Activated CD4-positive, CD25-positive, alpha-beta regulatory T cell treated with anti-CD3 and anti-CD28 coated beads, Interleukin-2, amount 50 U/mL, for 24 hours (primary cell): ENCODE measurements around the gene NDUFB6.

Source experiments
- ATAC-seq, 2 donors: fragments of 150-1000 bp; cut with Tn5 transposase; one replicate each; pipeline ENCODE4 v1.10.0; 2021; ENCODE audit warnings: mild to moderate bottlenecking in 1 of 2, moderate library complexity in 1 of 2

The NDUFB6 gene

DNA sequence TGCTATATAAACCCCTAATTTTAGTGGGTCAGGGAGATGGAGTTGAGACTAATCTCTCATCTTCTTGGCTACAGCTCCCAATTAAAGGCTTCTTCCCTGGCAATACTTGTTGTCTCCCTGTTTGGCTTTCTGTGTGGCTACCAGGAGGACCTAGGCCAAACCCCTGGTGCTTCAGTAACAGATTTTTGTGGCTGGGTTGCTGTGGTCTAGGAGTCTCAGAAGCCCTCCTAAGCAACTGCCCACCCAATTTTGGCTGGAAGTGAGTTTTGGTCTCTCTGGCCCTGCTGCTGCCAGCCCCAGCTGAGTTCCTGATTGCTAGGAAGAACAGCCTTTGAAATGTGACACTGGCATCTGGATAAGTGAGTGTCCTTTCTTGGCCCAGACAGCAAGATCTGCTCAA, 56.7 kb downstream of the NDUFB6 start:
- no peak for ATAC-seq

DNA sequence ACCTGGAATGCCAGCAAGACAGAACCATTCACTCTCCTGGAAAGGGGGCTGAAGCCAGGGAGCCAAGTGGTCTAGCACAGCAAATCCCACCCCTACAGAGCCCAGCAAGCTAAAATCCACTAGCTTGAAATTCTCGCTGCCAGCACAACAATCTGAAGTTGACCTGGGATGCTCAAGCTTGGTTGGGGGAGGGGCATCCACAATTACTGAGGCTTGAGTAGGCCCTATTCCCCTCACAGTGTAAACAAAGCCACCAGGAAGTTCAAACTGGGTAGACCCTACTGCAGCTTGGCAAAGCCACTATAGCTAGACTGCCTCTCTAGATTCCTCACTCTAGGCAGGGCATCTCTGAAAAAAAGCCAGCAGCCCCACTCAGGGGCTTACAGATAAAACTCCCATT, 64.2 kb downstream of the NDUFB6 start:
- no peak for ATAC-seq

DNA sequence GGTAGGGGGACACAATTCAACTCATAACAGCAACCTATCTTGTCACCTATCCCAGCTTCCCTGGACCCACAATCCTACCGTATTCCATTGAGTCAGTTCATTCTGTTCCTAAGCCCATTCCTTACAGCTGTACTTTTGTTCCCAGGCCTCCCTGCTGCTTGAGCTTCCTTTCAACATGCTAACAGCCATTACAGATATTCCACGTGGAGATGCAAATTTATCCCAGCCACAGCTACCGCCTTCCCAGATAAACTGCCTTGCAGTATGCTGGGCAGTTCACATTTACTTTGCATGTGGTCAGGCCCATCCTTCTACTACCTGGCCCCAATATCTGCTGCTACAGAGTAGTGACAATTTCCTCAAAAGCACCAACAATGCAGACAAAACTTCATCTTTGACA, 70.0 kb downstream of the NDUFB6 start:
- no peak for ATAC-seq
